DND-41 (cell line): ENCODE results near the gene B3GLCT.

Experiments used
- EZH2 ChIP-seq: IDR thresholded peaks from 3 replicates; pipeline ENCODE4 v1.6.1; 2012; ENCODE audit warnings: borderline replicate concordance, low read depth, mild to moderate bottlenecking, moderate library complexity, low read length, inconsistent platforms; ENCODE audit not compliant: severe bottlenecking
- TF ChIP-seq, protein P1 (sequence below): IDR thresholded peaks from 2 replicates; pipeline ENCODE4 v1.5.1; 2012; ENCODE audit warnings: borderline replicate concordance, low read length, moderate library complexity, mild to moderate bottlenecking; ENCODE audit not compliant: poor library complexity, severe bottlenecking; ENCODE audit errors: extremely low read depth

- TF ChIP-seq EZH2: no peak
- TF ChIP-seq, protein P1, sequence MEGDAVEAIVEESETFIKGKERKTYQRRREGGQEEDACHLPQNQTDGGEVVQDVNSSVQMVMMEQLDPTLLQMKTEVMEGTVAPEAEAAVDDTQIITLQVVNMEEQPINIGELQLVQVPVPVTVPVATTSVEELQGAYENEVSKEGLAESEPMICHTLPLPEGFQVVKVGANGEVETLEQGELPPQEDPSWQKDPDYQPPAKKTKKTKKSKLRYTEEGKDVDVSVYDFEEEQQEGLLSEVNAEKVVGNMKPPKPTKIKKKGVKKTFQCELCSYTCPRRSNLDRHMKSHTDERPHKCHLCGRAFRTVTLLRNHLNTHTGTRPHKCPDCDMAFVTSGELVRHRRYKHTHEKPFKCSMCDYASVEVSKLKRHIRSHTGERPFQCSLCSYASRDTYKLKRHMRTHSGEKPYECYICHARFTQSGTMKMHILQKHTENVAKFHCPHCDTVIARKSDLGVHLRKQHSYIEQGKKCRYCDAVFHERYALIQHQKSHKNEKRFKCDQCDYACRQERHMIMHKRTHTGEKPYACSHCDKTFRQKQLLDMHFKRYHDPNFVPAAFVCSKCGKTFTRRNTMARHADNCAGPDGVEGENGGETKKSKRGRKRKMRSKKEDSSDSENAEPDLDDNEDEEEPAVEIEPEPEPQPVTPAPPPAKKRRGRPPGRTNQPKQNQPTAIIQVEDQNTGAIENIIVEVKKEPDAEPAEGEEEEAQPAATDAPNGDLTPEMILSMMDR: no peak
Observed at GRCh38 chr13:31219909-31220598, 20.3 kb downstream of the B3GLCT start.
